ENCODE data around the gene CDK5. TPM values are rescaled to one million over a fixed set of nuclear protein-coding genes. Genes with fewer than 3 reads are reported as not detected.

CDK5 gene
- total and polyA plus RNA-seq, 2 of the 13 experiments (the other 11 are each of a cell fraction or from before 2014, with no cell fraction given), result 16.4 to 21.3 TPM

DNA sequence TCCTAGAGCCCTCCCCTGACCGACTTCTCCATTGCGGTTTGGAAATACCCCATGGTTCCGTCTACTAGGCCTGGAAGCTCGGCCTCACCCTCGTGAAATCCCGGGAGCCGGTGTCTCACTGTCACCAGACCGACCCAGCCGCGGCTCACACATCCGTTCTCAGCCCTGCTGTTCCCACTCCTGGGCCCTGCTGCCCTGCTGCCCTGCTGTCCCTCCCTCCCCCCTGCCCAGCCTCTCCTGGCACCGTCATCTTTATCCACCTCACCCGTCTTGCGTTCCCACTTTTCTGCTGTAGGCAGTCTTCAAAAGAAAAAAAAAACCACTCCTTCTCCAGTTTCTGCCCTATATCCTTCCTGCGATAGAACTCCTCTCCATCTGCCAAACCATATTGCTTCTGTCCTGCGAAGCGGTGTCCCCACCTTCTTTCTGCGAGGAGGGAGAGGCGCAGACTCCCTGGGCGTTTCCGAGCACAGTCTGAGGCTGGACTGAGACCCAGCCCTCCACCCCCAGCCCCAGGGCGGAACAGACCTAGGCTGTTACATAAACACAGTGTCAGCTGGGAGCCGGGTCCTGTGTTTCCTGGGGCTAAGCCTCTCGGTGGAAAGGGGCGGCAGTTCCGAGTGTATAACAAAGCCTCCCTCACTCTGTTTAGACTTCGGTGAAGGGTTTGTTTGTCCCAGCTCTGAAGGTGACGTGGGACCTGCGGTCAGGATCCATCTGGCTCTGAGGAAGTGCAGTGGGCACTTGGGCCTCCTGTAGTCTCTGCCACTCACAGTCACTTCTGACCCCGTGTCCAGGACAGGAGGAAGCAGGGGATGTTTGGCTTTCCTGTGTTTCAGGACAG lies 31.4 kb upstream of the CDK5 start (continued):
- TF ChIP-seq, protein P1, sequence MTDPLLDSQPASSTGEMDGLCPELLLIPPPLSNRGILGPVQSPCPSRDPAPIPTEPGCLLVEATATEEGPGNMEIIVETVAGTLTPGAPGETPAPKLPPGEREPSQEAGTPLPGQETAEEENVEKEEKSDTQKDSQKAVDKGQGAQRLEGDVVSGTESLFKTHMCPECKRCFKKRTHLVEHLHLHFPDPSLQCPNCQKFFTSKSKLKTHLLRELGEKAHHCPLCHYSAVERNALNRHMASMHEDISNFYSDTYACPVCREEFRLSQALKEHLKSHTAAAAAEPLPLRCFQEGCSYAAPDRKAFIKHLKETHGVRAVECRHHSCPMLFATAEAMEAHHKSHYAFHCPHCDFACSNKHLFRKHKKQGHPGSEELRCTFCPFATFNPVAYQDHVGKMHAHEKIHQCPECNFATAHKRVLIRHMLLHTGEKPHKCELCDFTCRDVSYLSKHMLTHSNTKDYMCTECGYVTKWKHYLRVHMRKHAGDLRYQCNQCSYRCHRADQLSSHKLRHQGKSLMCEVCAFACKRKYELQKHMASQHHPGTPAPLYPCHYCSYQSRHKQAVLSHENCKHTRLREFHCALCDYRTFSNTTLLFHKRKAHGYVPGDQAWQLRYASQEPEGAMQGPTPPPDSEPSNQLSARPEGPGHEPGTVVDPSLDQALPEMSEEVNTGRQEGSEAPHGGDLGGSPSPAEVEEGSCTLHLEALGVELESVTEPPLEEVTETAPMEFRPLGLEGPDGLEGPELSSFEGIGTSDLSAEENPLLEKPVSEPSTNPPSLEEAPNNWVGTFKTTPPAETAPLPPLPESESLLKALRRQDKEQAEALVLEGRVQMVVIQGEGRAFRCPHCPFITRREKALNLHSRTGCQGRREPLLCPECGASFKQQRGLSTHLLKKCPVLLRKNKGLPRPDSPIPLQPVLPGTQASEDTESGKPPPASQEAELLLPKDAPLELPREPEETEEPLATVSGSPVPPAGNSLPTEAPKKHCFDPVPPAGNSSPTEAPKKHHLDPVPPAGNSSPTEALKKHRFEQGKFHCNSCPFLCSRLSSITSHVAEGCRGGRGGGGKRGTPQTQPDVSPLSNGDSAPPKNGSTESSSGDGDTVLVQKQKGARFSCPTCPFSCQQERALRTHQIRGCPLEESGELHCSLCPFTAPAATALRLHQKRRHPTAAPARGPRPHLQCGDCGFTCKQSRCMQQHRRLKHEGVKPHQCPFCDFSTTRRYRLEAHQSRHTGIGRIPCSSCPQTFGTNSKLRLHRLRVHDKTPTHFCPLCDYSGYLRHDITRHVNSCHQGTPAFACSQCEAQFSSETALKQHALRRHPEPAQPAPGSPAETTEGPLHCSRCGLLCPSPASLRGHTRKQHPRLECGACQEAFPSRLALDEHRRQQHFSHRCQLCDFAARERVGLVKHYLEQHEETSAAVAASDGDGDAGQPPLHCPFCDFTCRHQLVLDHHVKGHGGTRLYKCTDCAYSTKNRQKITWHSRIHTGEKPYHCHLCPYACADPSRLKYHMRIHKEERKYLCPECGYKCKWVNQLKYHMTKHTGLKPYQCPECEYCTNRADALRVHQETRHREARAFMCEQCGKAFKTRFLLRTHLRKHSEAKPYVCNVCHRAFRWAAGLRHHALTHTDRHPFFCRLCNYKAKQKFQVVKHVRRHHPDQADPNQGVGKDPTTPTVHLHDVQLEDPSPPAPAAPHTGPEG (CRISPR knock-in tag; IDR thresholded peaks at IDR 0.05), result no peak
- TF ChIP-seq RBFOX2 (IDR thresholded peaks at IDR 0.05; ENCODE audit: low read depth, low read length), result no peak
- TF ChIP-seq ZBTB42 (CRISPR knock-in tag; IDR thresholded peaks at IDR 0.05), result no peak
- TF ChIP-seq ZNF253 (CRISPR knock-in tag; IDR thresholded peaks at IDR 0.05; ENCODE audit: borderline replicate concordance), result no peak
- TF ChIP-seq TBL1XR1 (IDR thresholded peaks at IDR 0.05; ENCODE audit: borderline replicate concordance, low read length, partially characterized antibody), result no peak
- TF ChIP-seq TAF15 (IDR thresholded peaks at IDR 0.05; ENCODE audit: low read depth, low read length, poor library complexity, severe bottlenecking), result no peak
- no peak for TF ChIP-seq REXO4 (CRISPR knock-in tag; IDR thresholded peaks at IDR 0.05; ENCODE audit: borderline replicate concordance)
- TF ChIP-seq, protein P2, sequence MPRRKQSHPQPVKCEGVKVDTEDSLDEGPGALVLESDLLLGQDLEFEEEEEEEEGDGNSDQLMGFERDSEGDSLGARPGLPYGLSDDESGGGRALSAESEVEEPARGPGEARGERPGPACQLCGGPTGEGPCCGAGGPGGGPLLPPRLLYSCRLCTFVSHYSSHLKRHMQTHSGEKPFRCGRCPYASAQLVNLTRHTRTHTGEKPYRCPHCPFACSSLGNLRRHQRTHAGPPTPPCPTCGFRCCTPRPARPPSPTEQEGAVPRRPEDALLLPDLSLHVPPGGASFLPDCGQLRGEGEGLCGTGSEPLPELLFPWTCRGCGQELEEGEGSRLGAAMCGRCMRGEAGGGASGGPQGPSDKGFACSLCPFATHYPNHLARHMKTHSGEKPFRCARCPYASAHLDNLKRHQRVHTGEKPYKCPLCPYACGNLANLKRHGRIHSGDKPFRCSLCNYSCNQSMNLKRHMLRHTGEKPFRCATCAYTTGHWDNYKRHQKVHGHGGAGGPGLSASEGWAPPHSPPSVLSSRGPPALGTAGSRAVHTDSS (CRISPR knock-in tag; conservative IDR thresholded peaks at IDR 0.05), result no peak
- TF ChIP-seq, protein P3, sequence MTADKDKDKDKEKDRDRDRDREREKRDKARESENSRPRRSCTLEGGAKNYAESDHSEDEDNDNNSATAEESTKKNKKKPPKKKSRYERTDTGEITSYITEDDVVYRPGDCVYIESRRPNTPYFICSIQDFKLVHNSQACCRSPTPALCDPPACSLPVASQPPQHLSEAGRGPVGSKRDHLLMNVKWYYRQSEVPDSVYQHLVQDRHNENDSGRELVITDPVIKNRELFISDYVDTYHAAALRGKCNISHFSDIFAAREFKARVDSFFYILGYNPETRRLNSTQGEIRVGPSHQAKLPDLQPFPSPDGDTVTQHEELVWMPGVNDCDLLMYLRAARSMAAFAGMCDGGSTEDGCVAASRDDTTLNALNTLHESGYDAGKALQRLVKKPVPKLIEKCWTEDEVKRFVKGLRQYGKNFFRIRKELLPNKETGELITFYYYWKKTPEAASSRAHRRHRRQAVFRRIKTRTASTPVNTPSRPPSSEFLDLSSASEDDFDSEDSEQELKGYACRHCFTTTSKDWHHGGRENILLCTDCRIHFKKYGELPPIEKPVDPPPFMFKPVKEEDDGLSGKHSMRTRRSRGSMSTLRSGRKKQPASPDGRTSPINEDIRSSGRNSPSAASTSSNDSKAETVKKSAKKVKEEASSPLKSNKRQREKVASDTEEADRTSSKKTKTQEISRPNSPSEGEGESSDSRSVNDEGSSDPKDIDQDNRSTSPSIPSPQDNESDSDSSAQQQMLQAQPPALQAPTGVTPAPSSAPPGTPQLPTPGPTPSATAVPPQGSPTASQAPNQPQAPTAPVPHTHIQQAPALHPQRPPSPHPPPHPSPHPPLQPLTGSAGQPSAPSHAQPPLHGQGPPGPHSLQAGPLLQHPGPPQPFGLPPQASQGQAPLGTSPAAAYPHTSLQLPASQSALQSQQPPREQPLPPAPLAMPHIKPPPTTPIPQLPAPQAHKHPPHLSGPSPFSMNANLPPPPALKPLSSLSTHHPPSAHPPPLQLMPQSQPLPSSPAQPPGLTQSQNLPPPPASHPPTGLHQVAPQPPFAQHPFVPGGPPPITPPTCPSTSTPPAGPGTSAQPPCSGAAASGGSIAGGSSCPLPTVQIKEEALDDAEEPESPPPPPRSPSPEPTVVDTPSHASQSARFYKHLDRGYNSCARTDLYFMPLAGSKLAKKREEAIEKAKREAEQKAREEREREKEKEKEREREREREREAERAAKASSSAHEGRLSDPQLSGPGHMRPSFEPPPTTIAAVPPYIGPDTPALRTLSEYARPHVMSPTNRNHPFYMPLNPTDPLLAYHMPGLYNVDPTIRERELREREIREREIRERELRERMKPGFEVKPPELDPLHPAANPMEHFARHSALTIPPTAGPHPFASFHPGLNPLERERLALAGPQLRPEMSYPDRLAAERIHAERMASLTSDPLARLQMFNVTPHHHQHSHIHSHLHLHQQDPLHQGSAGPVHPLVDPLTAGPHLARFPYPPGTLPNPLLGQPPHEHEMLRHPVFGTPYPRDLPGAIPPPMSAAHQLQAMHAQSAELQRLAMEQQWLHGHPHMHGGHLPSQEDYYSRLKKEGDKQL (CRISPR knock-in tag; IDR thresholded peaks at IDR 0.05; ENCODE audit: low read depth), result no peak
- no peak for TF ChIP-seq HNF4A (CRISPR knock-in tag; IDR thresholded peaks at IDR 0.05)
- TF ChIP-seq CC2D1A (CRISPR knock-in tag; IDR thresholded peaks at IDR 0.05), result no peak
- TF ChIP-seq PHB2 (IDR thresholded peaks at IDR 0.05; ENCODE audit: partially characterized antibody), result no peak
- TF ChIP-seq, protein P4, sequence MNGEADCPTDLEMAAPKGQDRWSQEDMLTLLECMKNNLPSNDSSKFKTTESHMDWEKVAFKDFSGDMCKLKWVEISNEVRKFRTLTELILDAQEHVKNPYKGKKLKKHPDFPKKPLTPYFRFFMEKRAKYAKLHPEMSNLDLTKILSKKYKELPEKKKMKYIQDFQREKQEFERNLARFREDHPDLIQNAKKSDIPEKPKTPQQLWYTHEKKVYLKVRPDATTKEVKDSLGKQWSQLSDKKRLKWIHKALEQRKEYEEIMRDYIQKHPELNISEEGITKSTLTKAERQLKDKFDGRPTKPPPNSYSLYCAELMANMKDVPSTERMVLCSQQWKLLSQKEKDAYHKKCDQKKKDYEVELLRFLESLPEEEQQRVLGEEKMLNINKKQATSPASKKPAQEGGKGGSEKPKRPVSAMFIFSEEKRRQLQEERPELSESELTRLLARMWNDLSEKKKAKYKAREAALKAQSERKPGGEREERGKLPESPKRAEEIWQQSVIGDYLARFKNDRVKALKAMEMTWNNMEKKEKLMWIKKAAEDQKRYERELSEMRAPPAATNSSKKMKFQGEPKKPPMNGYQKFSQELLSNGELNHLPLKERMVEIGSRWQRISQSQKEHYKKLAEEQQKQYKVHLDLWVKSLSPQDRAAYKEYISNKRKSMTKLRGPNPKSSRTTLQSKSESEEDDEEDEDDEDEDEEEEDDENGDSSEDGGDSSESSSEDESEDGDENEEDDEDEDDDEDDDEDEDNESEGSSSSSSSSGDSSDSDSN (CRISPR knock-in tag; IDR thresholded peaks at IDR 0.05), result peak; percentile 43

All from HepG2 (cell line).